Measurements from ENCODE around the gene LIX1L. TPM values are rescaled to one million over a fixed set of nuclear protein-coding genes. Genes with fewer than 3 reads are reported as not detected.
A peak's percentile ranks its signal among the peaks of the same experiment; 100 is the strongest.

Gene LIX1L
- total and polyA plus RNA-seq, 8 donors: 5.8 to 28.4 (median 9.0) TPM

DNA sequence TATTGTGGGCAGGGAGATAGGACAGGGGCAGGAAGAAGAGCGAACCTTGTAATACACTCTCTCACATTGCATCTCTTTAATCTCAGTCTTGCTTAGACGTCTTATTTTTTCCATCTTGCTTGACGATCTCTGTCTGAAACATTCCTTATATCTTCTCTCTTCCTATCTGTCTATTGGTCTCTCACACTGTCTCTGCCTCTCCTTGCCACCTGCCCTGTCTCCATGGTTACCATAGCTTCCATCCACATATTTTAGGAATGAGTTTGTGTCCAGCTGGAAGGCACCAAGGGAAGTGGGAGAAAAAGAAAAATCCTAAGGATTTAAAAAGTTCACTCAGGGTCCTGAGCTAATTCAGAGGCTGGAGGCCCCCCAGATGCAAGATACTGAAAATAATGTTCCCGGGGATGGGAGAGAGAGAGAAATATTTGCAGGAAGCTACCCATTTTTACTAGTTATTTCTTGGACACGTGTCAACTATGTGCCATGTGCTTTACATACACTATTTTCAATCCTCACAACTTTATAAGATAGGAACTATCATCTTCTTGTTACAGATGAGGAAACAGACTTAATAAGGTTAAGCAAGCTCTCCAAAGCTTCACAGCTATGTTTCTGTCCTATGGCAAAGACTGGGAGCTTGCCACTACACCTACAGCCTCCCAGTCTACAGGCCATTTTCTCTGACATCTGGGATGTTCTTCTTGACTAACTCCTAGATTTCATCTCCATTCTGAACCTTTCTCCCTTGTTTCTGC, 5.6 kb upstream of the LIX1L start:
- intact Hi-C loops (cut with DNase I; ENCODE audit: low total_unique reads): no loop called here
- peak overlapping the region; percentile 83 to 99 (median 91) for H3K27ac ChIP-seq
- peak overlapping the region; percentile 52 to 67 (median 60) for H3K4me3 ChIP-seq
- H3K27me3 ChIP-seq: peaks cover 0 to 14% (median 8%) of the 10 kb centered on the region in 3 donors
- peaks cover 0 to 5% (median 0%) of the 10 kb centered on the region in 4 donors for H3K9me3 ChIP-seq
- no peak for TF ChIP-seq CTCF (IDR thresholded peaks at IDR 0.05)
- no peak for TF ChIP-seq EP300 (IDR thresholded peaks at IDR 0.05)
- no peak for TF ChIP-seq POLR2A (IDR thresholded peaks at IDR 0.05)
- no peak for TF ChIP-seq POLR2AphosphoS5 (IDR thresholded peaks at IDR 0.05)
- H3K4me1 ChIP-seq: peaks cover 19 to 69% (median 58%) of the 10 kb centered on the region in 4 donors
- DNase-seq: peak in 1 of 2 donors; percentile 23
- 30 to 48% (median 43%) methylated on average over 5 of the region's 5 CpGs for WGBS, 5 donors
- H3K36me3 ChIP-seq: peaks cover 0 to 6% (median 3%) of the 10 kb centered on the region in 4 donors

DNA sequence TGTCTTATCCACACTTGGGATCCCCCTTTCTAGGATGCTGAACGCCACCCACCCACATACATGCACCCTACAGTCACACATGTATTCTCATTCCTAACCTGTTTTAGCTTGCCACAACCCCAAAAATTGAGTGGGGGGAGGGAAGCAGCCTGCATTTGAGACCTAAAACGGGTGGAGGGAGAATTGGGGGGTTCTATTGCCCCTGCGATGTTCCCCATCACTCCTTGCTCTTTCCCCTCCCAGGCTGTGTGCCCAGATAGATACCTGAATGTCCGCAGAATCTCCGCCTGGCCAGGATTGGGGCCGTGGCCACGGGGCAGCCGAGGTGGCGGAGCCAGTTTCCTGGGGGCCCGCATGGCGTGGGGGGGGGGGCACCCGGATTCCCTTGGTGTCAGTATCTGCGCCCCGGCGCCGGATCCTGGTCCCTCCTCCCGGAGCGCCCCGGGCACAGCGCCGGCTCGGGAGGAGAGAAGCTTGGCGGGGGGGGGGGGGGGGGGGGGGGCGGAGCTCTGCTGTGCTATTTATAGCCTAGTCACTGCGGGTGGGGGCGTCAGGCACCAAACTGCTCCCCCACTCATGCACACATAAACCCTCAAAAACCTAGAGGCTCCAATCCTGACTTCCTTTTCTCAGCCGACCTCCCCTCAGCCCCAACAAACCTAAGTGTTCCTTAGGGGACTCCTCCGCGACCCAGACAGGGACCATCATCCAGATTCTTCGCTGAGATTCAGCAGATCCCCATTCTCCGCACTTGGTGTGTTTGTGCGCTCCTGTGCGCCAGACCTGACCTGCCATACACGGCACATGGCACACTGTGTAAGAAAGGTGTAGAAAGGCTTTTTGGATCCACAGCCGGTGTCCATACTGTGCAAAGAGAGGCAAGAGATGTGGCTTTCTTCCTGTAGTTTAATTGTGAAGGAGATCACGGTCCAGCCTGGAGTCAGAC, 4.6 kb upstream of the LIX1L start:
- intact Hi-C loops (cut with DNase I; ENCODE audit: low total_unique reads): no loop called here
- H3K4me1 ChIP-seq: peaks cover 23 to 74% (median 63%) of the 10 kb centered on the region in 4 donors
- peak overlapping the region; percentile 3 to 99 (median 91) for H3K27ac ChIP-seq

DNA sequence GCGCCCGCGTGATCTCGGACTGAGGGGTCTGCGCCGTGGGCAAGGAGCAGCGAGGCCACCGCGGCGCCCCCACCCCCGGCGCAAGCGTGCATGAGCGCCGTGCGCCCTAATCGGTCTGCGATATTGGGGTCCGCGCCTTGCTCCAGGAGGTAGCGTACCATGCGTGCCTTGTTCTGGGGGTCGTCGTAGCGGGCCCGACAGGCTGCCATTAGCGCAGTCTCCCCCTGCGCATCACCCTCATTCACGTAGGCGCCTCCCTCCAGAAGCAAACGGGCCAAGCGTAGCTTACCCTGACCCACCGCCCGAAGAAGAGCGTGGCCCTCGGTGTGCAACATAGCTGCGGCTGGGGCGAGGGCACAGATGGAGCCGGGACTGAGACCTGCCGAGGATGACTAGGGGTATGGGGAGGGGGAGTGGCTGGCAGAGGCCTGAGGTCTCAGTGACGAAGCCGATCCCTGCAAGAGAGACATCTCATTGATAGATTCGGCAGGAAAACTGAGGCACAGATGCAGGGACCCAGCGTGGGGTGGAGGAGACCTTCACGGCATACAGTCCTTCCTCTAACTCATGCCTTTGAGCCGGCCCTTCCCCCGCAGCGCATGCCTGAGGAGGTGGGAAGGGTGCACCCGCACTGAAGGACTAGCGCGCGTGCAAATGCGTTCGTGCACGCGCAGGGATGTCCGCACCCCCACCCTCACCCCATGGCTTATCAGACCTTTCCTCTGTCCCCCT, 3.8 kb upstream of the LIX1L start:
- DNase-seq: peak in 1 of 2 donors; percentile 75

More for the DNA sequence above, 4.6 kb upstream of the LIX1L start:
- H3K4me3 ChIP-seq: peak overlapping the region; percentile 52 to 65 (median 59)
- TF ChIP-seq POLR2A (IDR thresholded peaks at IDR 0.05) (no peak), POLR2AphosphoS5 (IDR thresholded peaks at IDR 0.05) (no peak), CTCF (IDR thresholded peaks at IDR 0.05) (no peak), EP300 (IDR thresholded peaks at IDR 0.05) (no peak)
- peaks cover 0 to 3% (median 0%) of the 10 kb centered on the region in 4 donors for H3K9me3 ChIP-seq
- H3K36me3 ChIP-seq: peaks cover 0 to 4% (median 2%) of the 10 kb centered on the region in 4 donors
- DNase-seq: peak in 1 of 2 donors; percentile 68
- H3K27me3 ChIP-seq: peaks cover 0 to 14% (median 8%) of the 10 kb centered on the region in 3 donors
- WGBS, 5 donors: 3 to 8% (median 5%) methylated on average over 21 to 29 of the region's 36 CpGs

More for the DNA sequence above, 3.8 kb upstream of the LIX1L start:
- intact Hi-C loops (cut with DNase I; ENCODE audit: low total_unique reads): no loop called here
- Histone ChIP-seq H3K27me3 (peaks cover 0 to 14% (median 8%) of the 10 kb centered on the region in 3 donors), H3K9me3 (no peaks in the 10 kb centered on the region), H3K36me3 (no peaks in the 10 kb centered on the region), H3K4me1 (peaks cover 23 to 80% (median 70%) of the 10 kb centered on the region in 4 donors), H3K27ac (peak overlapping the region; percentile 73 to 99 (median 91)), H3K4me3 (peak overlapping the region; percentile 52 to 65 (median 59))
- WGBS, 5 donors: 0 to 2% (median 1%) methylated on average over 32 to 57 of the region's 57 CpGs
- TF ChIP-seq POLR2AphosphoS5 (IDR thresholded peaks at IDR 0.05) (no peak), CTCF (IDR thresholded peaks at IDR 0.05) (no peak), EP300 (IDR thresholded peaks at IDR 0.05) (no peak), POLR2A (IDR thresholded peaks at IDR 0.05) (no peak)
